SU-DHL-6 (cell line): ENCODE results near the gene RPS5.

ENCODE experiments used
- H2AFZ ChIP-seq: fragments of 200-600 bp; sonication (generic); 2 replicates; pipeline ENCODE4 v1.6.1; 2014; ENCODE audit warnings: low read depth, mild to moderate bottlenecking, moderate library complexity, mixed read lengths, antibody characterized with exemption, low read length; ENCODE audit not compliant: severe bottlenecking
- H3F3A ChIP-seq: fragments of 200-600 bp; shearing (Covaris generic); 2 replicates; pipeline ENCODE4 v1.6.0; 2016; ENCODE audit warnings: antibody characterized with exemption, mild to moderate bottlenecking; ENCODE audit not compliant: insufficient read depth
- H3K27ac ChIP-seq: fragments of 200-600 bp; sonication (generic); 2 replicates; pipeline ENCODE4 v1.5.1; 2016; ENCODE audit warnings: low read depth, mild to moderate bottlenecking, low read length, moderate library complexity, mixed read lengths
- H3K27me3 ChIP-seq: fragments of 200-600 bp; sonication (generic), shearing (Covaris generic); 2 replicates; pipeline ENCODE4 v1.6.0; 2014; ENCODE audit warnings: mild to moderate bottlenecking, low read length
- H3K36me3 ChIP-seq: fragments of 200-600 bp; sonication (generic); 2 replicates; pipeline ENCODE4 v1.6.1; 2014; ENCODE audit warnings: mild to moderate bottlenecking, low read length, mixed read lengths
- H3K4me2 ChIP-seq: fragments of 300-600, 200-600 bp; shearing (Covaris generic), sonication (generic); 2 replicates; pipeline ENCODE4 v1.6.0; 2014; ENCODE audit warnings: low read length, low read depth, mild to moderate bottlenecking; ENCODE audit not compliant: poor library complexity, severe bottlenecking
- H3K4me3 ChIP-seq: fragments of 200-600 bp; sonication (generic); 2 replicates; pipeline ENCODE4 v1.5.1; 2014; ENCODE audit warnings: antibody characterized with exemption, low read length, mild to moderate bottlenecking, mixed read lengths; ENCODE audit not compliant: insufficient read depth, poor library complexity, severe bottlenecking
- H3K79me2 ChIP-seq: fragments of 200-600 bp; sonication (generic); 2 replicates; pipeline ENCODE4 v1.6.1; 2014; ENCODE audit warnings: mild to moderate bottlenecking, low read length, moderate library complexity; ENCODE audit not compliant: insufficient read depth
- H3K9ac ChIP-seq: fragments of 200-600 bp; sonication (generic); 2 replicates; pipeline ENCODE4 v1.7.0; 2014; ENCODE audit warnings: mild to moderate bottlenecking, low read length
- H3K9me2 ChIP-seq: fragments of 200-600 bp; sonication (generic); replicated peaks from 2 replicates; pipeline ENCODE4 v1.6.1; 2014; ENCODE audit warnings: low read length; ENCODE audit not compliant: insufficient read depth
- H3K9me3 ChIP-seq: fragments of 200-600 bp; sonication (generic); 2 replicates; pipeline ENCODE4 v1.6.1; 2014; ENCODE audit warnings: low read length, mixed read lengths; ENCODE audit not compliant: insufficient read depth
- H4K20me1 ChIP-seq: fragments of 200-600 bp; sonication (generic); 2 replicates; pipeline ENCODE4 v1.6.1; 2014; ENCODE audit warnings: low read depth, mild to moderate bottlenecking, antibody characterized with exemption, low read length, moderate library complexity, mixed read lengths
- CTCF ChIP-seq: fragments of 200-600 bp; sonication (generic); IDR thresholded peaks from one replicate; pipeline ENCODE4 v1.5.1; 2017; ENCODE audit warnings: antibody characterized with exemption, mild to moderate bottlenecking, low read length, moderate library complexity; ENCODE audit not compliant: insufficient read depth, poor library complexity, severe bottlenecking
- EZH2phosphoT487 ChIP-seq: fragments of 200-600 bp; sonication (generic), shearing (Covaris generic); conservative IDR thresholded peaks from 2 replicates; pipeline ENCODE4 v1.6.1; 2018; ENCODE audit warnings: mild to moderate bottlenecking, antibody characterized with exemption, low read length, moderate library complexity, mixed read lengths

Gene RPS5

GRCh38 chr19:58351990-58352755 lies 34.9 kb upstream of the RPS5 start:
- H3K27me3 ChIP-seq = no peaks in the 10 kb centered on the region
- no peak overlapping the region for H3K4me3 ChIP-seq
- no peaks in the 10 kb centered on the region for H3F3A ChIP-seq
- no peaks in the 10 kb centered on the region for H3K9me3 ChIP-seq
- no peaks in the 10 kb centered on the region for H3K9me2 ChIP-seq
- H2AFZ ChIP-seq = no peak overlapping the region
- H3K27ac ChIP-seq = no peak overlapping the region
- H3K36me3 ChIP-seq = no peaks in the 10 kb centered on the region
- H3K79me2 ChIP-seq = no peaks in the 10 kb centered on the region
- TF ChIP-seq CTCF (no peak), EZH2phosphoT487 (no peak)
- H3K9ac ChIP-seq = no peak overlapping the region
- H4K20me1 ChIP-seq = no peaks in the 10 kb centered on the region
- no peak overlapping the region for H3K4me2 ChIP-seq

GRCh38 chr19:58352760-58353671 lies 34.1 kb upstream of the RPS5 start, which contains the start of gene A1BG:
Gene A1BG (minus strand): TSS chr19:58353492. CDS start chr19:58353437, 55 bp downstream.
- Histone ChIP-seq H4K20me1 (no peaks in the 10 kb centered on the region), H3K27ac (no peak within 1 kb of the TSS), H3K9me3 (no peaks in the 10 kb centered on the region), H2AFZ (no peak within 1 kb of the TSS), H3K9ac (no peak within 1 kb of the TSS), H3K4me3 (no peak within 1 kb of the TSS), H3K27me3 (no peaks in the 10 kb centered on the region), H3K4me2 (no peak within 1 kb of the TSS), H3K9me2 (no peaks in the 10 kb centered on the region), H3F3A (no peaks in the 10 kb centered on the region), H3K79me2 (no peaks in the 10 kb centered on the region), H3K36me3 (no peaks in the 10 kb centered on the region)
- no peak for TF ChIP-seq CTCF
- no peak for TF ChIP-seq EZH2phosphoT487

- Histone ChIP-seq H4K20me1 (no peaks in the 10 kb centered on the region), H3K4me3 (no peak overlapping the region), H3K79me2 (no peaks in the 10 kb centered on the region), H3K9me2 (no peaks in the 10 kb centered on the region), H3K27ac (no peak overlapping the region), H2AFZ (no peak overlapping the region), H3K27me3 (no peaks in the 10 kb centered on the region), H3K4me2 (no peak overlapping the region), H3F3A (no peaks in the 10 kb centered on the region), H3K36me3 (no peaks in the 10 kb centered on the region), H3K9ac (no peak overlapping the region), H3K9me3 (no peaks in the 10 kb centered on the region)
- TF ChIP-seq CTCF = no peak
- no peak for TF ChIP-seq EZH2phosphoT487
These were observed 33.2 kb upstream of the RPS5 start for GRCh38 chr19:58353717-58354477.
